Measurements from ENCODE around the gene PIP4P1.

The PIP4P1 gene

DNA sequence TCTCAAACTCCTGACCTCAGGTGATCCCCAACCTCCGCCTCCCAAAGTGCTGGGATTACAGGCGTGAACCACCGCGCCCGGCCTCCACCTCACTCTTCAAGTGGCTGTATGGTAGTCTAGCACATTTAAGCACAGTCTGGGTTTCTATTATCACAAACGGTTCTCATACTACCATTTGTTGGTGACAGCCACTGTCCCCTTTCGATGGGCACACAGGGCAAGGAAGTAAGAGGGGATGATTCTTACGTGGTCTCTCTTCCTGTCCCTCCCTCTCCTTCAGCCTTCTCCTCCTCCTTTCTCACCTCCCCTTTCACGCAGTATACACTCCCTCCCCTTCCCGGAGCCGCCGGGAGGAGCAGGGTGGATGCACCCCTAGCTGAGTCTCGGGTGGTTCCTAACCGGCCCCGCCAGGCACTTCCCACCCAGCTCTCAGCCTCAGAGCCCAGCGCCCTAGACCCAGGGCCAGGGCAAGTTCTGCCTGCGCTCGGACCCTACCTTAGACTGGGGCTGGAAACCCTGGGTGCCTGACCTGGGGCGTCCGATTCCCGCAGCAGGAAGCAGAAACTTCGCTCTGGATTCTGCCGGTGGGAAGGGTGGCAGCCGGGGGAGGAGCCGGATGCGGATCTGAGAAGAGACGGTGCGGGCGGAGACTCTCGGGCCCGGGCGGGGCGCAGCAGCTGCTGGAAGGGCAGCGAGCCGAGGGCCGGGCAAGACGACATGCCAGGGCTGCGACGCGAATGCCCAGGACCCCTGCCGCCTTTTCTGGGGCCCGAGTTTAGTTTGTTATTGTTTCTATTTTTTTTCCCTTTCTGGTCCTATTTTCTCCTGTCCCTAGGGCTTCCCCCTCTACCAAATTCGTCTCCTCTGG is 48.1 kb downstream of the PIP4P1 start, which contains the start of gene TEP1 (continued):
- TF ChIP-seq, protein P1, sequence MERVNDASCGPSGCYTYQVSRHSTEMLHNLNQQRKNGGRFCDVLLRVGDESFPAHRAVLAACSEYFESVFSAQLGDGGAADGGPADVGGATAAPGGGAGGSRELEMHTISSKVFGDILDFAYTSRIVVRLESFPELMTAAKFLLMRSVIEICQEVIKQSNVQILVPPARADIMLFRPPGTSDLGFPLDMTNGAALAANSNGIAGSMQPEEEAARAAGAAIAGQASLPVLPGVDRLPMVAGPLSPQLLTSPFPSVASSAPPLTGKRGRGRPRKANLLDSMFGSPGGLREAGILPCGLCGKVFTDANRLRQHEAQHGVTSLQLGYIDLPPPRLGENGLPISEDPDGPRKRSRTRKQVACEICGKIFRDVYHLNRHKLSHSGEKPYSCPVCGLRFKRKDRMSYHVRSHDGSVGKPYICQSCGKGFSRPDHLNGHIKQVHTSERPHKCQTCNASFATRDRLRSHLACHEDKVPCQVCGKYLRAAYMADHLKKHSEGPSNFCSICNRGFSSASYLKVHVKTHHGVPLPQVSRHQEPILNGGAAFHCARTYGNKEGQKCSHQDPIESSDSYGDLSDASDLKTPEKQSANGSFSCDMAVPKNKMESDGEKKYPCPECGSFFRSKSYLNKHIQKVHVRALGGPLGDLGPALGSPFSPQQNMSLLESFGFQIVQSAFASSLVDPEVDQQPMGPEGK (tag by site-specific recombination; IDR thresholded peaks at IDR 0.05) = peak; percentile 92
- TF ChIP-seq SP2 (tag by site-specific recombination; IDR thresholded peaks at IDR 0.05) (peak; percentile 91), GLIS1 (tag by site-specific recombination; IDR thresholded peaks at IDR 0.05) (peak; percentile 57), ZFP69B (tag by site-specific recombination; IDR thresholded peaks at IDR 0.05) (no peak), ZNF501 (tag by site-specific recombination; IDR thresholded peaks at IDR 0.05) (0 out of 2 replicates have a peak, but pooled peaks have one; percentile 75), ZNF354C (tag by site-specific recombination; IDR thresholded peaks at IDR 0.05; ENCODE audit: borderline replicate concordance, low read depth) (no peak), GLIS2 (tag by site-specific recombination; IDR thresholded peaks at IDR 0.05) (peak; percentile 78), ZFP37 (tag by site-specific recombination; IDR thresholded peaks at IDR 0.05) (no peak; the same call in 1 of the 2 replicates), ZBTB8A (tag by site-specific recombination; IDR thresholded peaks at IDR 0.05) (peak; percentile 86), ZNF510 (tag by site-specific recombination; IDR thresholded peaks at IDR 0.05; ENCODE audit: insufficient replicate concordance) (no peak), ZNF274 (IDR thresholded peaks at IDR 0.05; ENCODE audit: low read length) (no peak), ZNF274 (tag by site-specific recombination; IDR thresholded peaks at IDR 0.05; ENCODE audit: borderline replicate concordance) (no peak), ZNF202 (tag by site-specific recombination; IDR thresholded peaks at IDR 0.05; ENCODE audit: borderline replicate concordance) (no peak), ZSCAN16 (tag by site-specific recombination; IDR thresholded peaks at IDR 0.05) (peak; percentile 29; the same call in 1 of the 2 replicates), ZNF132 (tag by site-specific recombination; IDR thresholded peaks at IDR 0.05; ENCODE audit: borderline replicate concordance) (no peak), ZNF701 (tag by site-specific recombination; IDR thresholded peaks at IDR 0.05) (no peak), ZNF785 (tag by site-specific recombination; IDR thresholded peaks at IDR 0.05) (no peak), KLF16 (tag by site-specific recombination; IDR thresholded peaks at IDR 0.05) (peak; percentile 73), ZNF175 (tag by site-specific recombination; IDR thresholded peaks at IDR 0.05) (no peak), SALL2 (tag by site-specific recombination; IDR thresholded peaks at IDR 0.05; ENCODE audit: borderline replicate concordance) (no peak), RBAK (tag by site-specific recombination; IDR thresholded peaks at IDR 0.05) (no peak), OSR2 (tag by site-specific recombination; IDR thresholded peaks at IDR 0.05) (0 out of 2 replicates have a peak, but pooled peaks have one; percentile 17), MZF1 (tag by site-specific recombination; IDR thresholded peaks at IDR 0.05; ENCODE audit: borderline replicate concordance) (peak; percentile 100), ZEB2 (tag by site-specific recombination; IDR thresholded peaks at IDR 0.05) (peak; percentile 88), ZBTB21 (tag by site-specific recombination; IDR thresholded peaks at IDR 0.05) (0 out of 2 replicates have a peak, but pooled peaks have one; percentile 16), ZNF155 (tag by site-specific recombination; IDR thresholded peaks at IDR 0.05) (no peak)
- TF ChIP-seq, protein P2, sequence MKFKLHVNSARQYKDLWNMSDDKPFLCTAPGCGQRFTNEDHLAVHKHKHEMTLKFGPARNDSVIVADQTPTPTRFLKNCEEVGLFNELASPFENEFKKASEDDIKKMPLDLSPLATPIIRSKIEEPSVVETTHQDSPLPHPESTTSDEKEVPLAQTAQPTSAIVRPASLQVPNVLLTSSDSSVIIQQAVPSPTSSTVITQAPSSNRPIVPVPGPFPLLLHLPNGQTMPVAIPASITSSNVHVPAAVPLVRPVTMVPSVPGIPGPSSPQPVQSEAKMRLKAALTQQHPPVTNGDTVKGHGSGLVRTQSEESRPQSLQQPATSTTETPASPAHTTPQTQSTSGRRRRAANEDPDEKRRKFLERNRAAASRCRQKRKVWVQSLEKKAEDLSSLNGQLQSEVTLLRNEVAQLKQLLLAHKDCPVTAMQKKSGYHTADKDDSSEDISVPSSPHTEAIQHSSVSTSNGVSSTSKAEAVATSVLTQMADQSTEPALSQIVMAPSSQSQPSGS (tag by site-specific recombination; IDR thresholded peaks at IDR 0.05; ENCODE audit: low read depth) = no peak
- TF ChIP-seq, protein P3, sequence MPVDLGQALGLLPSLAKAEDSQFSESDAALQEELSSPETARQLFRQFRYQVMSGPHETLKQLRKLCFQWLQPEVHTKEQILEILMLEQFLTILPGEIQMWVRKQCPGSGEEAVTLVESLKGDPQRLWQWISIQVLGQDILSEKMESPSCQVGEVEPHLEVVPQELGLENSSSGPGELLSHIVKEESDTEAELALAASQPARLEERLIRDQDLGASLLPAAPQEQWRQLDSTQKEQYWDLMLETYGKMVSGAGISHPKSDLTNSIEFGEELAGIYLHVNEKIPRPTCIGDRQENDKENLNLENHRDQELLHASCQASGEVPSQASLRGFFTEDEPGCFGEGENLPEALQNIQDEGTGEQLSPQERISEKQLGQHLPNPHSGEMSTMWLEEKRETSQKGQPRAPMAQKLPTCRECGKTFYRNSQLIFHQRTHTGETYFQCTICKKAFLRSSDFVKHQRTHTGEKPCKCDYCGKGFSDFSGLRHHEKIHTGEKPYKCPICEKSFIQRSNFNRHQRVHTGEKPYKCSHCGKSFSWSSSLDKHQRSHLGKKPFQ (tag by site-specific recombination; IDR thresholded peaks at IDR 0.05) = peak; percentile 33; the same call in 1 of the 2 replicates
- TF ChIP-seq, protein P4, sequence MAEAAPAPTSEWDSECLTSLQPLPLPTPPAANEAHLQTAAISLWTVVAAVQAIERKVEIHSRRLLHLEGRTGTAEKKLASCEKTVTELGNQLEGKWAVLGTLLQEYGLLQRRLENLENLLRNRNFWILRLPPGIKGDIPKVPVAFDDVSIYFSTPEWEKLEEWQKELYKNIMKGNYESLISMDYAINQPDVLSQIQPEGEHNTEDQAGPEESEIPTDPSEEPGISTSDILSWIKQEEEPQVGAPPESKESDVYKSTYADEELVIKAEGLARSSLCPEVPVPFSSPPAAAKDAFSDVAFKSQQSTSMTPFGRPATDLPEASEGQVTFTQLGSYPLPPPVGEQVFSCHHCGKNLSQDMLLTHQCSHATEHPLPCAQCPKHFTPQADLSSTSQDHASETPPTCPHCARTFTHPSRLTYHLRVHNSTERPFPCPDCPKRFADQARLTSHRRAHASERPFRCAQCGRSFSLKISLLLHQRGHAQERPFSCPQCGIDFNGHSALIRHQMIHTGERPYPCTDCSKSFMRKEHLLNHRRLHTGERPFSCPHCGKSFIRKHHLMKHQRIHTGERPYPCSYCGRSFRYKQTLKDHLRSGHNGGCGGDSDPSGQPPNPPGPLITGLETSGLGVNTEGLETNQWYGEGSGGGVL (tag by site-specific recombination; IDR thresholded peaks at IDR 0.05) = peak; percentile 96
- TF ChIP-seq, protein P5, sequence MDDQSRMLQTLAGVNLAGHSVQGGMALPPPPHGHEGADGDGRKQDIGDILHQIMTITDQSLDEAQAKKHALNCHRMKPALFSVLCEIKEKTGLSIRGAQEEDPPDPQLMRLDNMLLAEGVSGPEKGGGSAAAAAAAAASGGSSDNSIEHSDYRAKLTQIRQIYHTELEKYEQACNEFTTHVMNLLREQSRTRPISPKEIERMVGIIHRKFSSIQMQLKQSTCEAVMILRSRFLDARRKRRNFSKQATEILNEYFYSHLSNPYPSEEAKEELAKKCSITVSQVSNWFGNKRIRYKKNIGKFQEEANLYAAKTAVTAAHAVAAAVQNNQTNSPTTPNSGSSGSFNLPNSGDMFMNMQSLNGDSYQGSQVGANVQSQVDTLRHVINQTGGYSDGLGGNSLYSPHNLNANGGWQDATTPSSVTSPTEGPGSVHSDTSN (CRISPR knock-in tag; IDR thresholded peaks at IDR 0.05) = no peak
- TF ChIP-seq, protein P6, sequence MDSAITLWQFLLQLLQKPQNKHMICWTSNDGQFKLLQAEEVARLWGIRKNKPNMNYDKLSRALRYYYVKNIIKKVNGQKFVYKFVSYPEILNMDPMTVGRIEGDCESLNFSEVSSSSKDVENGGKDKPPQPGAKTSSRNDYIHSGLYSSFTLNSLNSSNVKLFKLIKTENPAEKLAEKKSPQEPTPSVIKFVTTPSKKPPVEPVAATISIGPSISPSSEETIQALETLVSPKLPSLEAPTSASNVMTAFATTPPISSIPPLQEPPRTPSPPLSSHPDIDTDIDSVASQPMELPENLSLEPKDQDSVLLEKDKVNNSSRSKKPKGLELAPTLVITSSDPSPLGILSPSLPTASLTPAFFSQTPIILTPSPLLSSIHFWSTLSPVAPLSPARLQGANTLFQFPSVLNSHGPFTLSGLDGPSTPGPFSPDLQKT (IDR thresholded peaks at IDR 0.05; ENCODE audit: borderline replicate concordance, low read depth, low read length) = no peak
